HG03442 (cell line): ENCODE results near the gene MTTP.
"Not testable (repeated sequence)": the region's sequence is repeated elsewhere in the genome, so short reads cannot be mapped to it uniquely, and the experiment has no call there.

Experiments
- ATAC-seq: cut with Tn5 transposase; IDR thresholded peaks from one replicate; pipeline ENCODE4 v1.9.1; 2021; ENCODE audit warnings: mild to moderate bottlenecking, moderate library complexity; ENCODE audit not compliant: unreplicated experiment

Gene MTTP

DNA sequence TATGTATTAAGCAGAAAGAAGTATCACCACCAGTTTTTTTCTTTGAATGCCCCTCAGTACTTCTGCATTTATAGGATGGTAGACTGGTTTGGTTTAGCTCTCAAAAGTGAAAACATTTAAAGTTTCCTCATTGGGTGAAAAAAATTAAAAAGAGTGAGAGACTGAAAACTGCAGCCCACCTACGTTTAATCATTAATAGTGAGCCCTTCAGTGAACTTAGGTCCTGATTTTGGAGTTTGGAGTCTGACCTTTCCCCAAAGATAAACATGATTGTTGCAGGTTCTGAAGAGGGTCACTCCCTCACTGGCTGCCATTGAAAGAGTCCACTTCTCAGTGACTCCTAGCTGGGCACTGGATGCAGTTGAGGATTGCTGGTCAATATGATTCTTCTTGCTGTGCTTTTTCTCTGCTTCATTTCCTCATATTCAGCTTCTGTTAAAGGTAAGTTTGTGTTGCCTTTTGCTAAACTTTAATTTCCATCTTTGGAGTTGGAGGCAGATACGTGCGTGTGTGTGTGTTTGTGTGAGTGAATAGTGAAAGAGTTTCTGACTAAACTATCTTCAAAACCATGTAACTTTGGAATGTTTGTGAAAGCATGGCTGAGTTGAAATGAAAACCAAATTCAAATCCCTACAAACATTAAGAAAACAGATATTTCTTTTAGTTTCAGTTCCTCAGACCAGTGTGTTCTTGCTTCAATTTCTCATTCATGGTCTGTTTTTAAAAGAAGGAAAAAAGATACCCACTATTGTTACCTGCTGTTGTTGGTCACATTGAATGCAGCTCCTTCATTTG is at the start of gene MTTP:
TSS of gene MTTP (plus strand) at position 295 of the 795 bp plus-strand sequence. CDS start at position 381, 86 bp downstream.
- peak; percentile 81 for ATAC-seq

DNA sequence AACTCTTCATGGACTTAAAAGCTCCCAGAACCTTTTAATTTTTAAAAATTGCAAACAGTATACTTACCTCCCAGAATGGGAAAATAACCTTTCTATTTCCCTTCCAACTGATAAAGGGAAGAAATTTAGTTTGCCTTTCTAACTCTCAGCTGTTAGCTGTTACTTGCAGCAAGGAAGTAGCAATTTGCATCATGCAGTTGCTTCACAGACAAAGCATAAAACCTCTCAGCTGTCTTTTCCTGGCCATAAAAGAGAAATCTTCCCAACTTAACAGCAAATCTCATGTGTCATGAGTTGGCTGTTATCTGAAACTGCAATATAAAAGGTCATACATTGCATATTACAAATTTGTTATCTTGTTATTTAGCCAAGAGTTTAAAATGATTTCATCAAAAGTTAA is 45.4 kb upstream of the MTTP start:
- no peak for ATAC-seq

DNA sequence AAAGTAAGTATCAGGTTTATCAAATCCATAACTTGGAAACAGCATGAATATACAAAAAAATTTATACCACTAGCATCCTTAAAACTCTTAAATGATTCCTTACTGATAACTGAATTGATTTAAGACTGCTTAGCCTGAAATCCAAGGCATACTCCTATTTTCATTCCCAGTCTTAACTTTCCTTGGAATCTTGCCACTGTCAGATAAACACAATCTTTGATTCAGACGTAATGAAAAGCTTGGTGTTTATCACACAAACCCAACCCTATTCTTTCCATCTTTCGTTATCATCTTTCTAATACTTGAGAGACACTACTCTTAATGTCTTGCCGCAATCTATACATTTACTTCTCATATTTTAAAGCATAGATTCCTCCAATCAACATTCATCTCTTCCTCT is 44.7 kb upstream of the MTTP start:
- no peak for ATAC-seq

DNA sequence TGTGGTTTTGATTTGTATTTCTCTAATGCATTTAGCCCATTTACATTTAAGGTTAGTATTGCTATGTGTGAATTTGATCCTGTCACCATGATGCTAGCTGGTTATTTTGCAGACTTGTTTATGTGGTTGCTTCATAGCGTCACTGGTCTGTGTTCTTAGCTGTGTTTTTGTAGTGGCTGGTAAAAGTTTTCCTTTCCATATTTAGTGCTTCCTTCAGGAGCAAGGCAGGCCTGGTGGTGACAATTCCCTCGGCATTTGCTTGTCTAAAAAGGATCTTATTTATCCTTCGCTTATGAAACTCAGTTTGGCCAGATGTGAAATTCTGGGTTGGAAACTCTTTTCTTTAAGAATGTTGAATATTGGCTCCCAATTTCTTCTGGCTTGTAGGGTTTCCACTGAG is 39.9 kb upstream of the MTTP start:
- not testable (repeated sequence) for ATAC-seq

DNA sequence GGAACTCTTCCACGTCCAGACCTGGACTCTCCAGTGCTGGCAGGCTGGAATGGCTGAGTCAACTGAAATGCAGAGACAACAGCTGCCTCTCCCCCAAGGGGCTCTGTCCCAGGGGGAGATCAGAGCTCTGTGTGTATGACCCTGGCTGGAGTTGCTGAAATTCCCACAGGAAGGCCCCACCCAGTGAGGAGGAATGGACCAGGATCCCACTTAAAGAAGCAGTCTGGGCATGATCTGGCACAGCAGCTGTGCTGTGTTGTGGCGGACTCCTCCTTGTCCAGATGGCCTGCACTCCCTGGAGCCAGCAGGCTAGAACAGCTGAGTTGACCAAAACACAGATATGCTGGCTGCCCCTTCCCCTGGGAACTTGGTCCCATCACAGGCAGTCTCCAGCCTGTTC is 38.4 kb upstream of the MTTP start:
- no peak for ATAC-seq

DNA sequence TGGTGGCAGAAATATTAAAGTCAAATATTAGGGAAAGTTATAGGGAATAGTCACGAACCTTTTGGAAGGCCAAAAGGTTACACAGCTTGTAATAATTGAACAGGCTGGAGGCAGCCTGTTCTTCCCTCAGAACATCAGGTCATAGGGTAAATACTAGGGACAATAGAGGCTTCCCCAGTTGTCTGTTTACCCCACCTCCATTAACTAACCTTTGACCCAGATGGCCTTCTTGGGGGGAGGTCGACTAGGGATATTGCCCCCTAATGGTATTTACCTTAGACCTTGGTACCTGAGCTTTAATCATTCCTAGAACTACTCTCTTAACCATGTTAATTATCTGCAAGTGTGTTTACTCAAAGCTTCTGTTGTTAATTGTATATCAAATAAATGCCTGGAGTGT is 37.8 kb upstream of the MTTP start:
- ATAC-seq: no peak

DNA sequence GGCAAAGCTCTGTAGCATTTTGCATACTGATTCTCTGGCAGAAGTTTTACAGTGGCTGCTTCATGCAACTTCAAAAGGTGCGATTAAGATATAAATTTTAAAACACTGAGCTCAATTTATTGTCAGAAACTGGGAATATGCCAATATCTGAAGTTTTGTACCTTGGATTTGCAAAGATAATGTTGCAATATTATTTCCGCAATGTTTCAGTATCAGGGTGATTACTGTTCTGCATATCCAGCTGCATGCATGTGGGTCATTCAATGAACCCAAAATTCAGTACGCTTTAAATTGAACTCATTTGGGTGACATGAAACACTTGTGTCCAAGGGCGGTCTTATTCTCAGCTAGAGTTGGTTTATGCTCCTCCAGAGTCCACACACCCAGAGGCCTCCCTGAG is 37.0 kb upstream of the MTTP start:
- ATAC-seq: no peak

DNA sequence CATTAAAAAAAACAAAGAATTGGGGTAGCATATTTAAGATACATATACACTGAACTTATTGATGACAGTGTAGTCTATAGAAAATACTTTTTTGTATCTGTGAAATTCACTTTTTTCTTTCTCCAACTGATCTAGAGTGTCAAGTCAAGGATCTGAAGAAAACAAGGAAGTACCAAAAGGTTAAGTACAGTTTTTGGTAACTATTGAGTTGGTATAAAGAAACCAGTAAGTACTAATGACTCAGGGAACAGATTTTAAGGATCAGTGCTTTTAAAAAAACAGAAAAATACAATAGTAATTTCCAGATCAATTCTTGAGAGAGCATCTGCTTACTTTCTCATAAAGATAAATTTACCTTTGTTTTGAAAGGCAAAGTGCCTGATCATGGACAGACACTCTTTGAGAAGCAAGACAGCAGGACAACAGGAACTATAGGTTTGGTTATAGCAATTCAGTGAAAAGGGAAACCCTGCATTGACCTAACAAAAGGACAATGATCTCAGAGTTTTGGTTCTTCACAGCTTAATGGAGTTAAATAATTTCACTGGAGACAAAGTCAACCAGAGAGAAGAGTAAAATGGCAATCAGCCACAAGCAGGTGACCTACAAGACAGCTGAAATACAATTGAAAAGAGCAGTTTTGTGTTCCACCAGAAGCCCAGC is 34.2 kb upstream of the MTTP start:
- ATAC-seq: no peak

DNA sequence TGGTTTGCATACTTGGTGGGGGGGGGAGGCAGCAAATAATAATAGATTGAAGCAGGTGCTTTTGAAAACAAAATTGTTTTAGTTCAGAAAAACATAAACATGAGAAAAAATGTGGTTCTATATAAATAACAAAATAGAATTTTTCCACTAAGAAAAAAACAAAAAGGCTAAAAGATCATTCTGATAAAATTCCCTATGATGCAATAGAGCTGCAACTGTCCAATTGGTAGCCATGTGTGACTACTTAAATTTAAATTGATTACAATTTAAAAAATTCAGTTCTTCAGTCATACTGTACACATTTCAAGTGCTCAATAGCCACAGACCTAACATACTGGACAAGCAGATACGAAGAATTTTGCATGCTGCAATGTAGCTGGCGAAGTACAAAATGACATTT is 21.8 kb upstream of the MTTP start:
- ATAC-seq: no peak

DNA sequence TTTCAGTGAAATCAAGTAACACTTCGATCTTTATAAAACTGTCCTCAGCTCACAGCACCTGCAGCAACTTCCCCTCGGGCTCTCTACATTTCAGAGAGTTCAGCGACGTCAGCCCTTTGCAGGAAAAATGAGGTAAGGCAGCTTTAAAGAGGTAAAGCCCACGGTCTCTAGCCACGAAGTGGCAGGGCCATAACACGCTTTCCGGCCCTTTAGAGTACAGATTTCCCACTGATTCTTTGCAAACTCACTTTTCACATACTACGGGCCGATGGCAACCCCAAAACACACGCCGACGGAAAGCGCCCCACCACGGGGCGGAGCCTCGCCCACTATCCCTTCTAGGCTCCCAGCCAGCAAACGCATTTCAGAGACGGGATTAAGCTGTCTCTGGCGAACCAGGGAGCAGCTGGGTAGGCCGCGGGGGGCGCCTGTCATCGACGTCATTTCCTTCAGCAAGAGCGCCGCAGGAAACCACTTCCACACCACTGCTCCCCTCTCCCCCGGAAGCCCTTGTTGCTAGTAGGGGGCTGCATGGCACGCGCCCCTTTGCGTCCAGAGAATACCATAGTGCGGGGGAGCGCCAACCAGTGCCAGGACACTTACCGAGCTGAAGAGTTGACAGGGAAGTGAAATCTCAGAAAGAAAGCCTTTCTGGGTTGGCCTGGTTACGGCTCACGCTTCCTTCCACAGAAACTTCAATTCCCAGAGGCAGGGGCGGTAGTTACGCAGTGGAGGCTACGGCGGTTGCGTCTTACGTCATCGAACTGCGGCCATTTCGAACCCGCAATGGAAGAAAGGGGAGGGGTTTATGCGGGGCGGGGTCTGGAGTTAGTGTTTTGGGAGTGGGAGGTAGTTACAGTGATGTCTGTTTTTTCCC is 11.1 kb upstream of the MTTP start, which contains the start of gene TRMT10A:
TSS of gene TRMT10A (minus strand) at position 730 of the 877 bp plus-strand sequence. CDS start 4,701 bp downstream, outside the sequence.
- peak; percentile 94 for ATAC-seq

DNA sequence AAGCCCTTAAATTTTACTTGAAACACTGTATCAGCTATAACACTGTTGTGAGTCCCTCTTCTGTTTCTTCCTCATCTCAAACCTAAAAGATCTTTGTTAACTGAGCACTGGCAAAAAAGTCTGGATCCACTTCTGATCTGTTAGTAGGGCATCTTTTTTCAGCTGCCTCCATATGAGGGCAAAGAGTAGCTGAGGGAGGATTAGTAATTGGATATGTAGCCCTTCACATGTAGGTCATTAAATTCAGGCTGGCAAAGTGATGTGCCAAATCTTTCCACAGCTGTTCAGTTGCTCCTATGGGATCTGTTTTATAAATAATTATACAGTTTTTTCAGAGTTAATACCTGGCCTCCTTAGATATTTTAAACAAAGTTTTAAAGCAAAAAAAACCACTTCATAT is 9.7 kb upstream of the MTTP start:
- ATAC-seq: no peak

DNA sequence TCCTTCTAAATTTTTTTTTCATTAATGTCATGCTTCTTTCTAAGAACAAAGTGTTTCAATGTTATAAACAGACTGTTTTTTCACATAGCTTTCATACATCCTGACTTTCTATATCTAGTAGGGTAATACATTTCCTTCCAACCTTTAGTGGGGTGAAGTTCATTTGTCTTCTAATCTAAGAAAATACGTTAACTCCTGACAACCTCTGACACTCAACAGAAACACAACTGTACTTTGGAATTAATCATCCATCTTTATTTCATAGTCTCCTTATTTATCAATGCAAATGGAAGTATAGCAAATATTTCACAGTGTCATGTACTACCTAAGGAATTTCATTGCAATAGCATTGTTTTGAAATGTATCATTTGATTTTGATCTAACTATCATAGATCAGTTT is 2.7 kb upstream of the MTTP start:
- ATAC-seq: no peak

DNA sequence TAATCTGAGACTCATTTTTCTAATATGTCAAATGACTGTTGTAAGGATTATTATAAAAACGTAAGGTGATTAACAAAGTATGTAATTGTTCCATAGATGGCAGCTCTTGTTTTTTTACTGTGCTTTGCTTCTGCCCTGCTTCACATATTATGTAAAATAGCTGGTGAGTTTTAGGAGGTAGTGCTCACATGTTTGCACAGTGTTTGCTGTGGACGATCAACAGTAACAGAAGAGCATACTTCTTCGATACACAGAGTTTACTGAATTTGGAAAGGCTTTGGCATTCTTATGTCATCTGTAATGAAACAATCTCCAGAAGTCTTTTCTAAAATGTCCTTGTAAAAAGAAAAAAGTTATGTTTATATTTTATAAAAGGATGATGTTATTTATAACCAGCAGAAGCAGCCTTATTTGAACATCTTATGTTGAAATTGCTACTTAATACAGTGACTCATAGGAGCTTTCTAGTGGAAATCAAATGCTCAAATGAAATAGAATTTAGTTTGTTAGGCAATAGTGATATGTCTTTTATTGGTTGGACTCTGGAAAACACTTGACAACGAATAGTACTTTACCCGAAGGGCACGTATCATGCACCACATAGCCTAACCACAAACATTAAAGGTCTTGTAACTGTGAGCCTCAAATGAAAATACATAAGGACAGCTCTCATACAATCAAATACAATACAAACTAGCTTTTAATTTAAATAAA is 1.9 kb upstream of the MTTP start:
- ATAC-seq: no peak

DNA sequence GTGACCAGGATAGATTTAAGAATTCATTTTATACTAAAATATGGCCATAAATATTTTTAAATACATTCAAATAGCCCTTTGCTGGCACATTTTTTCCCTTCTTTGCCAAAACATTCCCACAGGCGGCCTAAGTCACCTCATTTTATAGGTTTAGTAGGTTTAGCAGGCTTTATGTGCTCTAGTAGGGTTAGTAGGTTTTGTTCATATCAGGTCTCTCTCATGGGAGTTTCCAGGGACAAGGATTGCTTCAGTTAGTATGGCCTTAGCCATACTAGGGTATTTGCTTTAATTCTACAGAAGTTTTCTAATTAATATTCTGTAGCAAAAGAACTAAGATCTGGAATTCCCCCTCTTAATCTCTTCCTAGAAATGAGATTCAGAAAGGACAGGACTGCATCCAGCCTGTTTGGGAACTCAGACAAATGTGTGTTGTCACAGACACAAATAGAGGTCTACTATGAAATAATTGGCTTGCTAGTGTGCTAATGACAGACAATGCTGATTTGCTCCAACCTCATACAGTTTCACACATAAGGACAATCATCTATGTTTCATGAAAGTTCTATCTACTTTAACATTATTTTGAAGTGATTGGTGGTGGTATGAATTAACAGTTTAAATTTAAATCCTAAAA is 772 bp upstream of the MTTP start:
- ATAC-seq: no peak

DNA sequence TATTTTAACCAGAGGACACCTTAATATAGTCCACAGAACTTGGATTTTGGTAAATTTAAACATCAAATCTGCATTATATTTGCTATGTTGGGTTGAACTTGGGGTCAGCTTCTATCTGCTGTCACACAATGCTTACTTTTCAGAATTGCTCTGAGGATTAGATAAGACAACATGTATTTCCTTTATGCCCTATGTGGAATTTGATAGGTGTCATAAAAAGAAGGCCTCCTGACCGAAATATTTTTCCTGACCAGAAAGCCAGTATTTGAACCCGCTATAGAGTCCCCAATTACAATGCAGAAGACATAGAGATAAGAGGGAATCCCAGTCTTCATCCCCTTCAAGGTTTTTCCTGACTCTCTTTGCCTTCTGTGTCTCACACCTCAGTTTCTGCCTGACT is 4.1 kb downstream of the MTTP start:
- ATAC-seq: no peak

DNA sequence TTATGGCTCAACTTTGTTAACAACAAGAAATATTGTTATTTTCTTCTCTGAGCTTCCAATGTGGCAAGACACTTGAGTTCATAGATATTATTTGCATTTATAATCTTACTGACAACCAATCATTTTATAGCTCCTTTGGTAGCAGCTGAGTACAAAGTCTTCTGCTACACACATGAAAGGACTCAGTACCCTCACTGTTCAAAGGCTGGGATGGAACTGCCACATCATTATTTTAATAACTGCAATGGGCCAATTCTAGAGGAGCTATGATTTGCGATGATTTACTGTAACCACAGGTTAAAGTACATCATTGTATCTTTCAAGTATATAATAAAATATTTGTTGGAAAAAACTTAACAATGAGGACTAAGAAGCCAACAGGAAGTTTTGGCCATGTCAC is 10.9 kb downstream of the MTTP start:
- no peak for ATAC-seq

DNA sequence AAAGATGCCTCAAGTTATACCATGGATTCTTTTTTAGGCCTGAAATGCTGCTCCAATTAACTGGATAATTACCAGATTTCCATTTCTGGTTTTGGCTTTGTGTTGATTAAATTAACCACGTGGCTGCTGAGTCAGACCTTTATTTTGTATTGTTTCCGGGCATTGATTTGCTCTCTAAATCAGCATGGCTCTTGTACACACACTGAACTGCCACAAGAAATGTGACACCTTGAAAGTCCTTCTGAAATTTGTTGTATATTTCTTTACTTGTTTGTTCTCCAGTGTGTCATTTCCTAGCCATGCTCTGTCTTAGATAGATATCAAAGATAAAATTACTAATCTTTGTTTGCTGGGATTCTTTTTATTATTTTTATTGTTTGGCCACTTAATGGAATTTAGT is 11.7 kb downstream of the MTTP start:
- no peak for ATAC-seq

DNA sequence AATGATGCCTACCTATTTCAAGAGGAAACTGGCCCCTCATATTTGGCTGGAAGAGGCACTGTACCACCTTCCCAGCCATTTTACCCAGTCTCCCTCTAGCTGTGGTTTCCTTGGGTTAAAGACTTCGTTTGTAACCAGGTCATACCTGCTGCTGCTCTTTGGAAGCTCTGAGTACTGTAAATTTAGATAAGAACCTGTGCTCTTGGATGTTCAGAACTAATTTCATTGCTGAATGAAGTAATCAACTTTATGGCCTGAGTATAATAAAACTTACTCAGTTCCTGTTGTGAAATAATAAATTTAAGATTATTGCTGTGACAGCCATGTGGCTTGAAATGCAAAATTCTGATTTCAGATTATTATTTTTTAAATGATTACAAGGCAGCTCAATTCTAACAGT is 12.2 kb downstream of the MTTP start:
- no peak for ATAC-seq

DNA sequence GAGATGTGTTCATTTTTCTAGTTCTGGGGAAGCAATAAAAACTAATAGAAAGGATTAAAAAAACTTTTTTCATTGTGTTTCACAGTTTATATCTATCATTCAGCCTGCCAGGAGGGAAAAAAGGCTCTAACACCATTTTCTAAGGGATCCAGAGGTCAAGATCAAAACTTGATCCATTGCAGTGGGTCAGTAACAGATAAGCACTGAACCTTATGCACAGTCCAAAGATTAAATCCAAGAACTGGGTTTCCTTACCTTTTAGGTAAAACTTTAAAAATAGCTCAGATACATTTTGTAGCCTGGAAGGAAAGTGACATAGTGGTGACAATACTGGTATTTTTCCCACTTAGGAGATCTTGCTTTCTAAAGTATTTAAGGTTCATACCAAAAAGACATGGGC is 12.7 kb downstream of the MTTP start:
- ATAC-seq: no peak

DNA sequence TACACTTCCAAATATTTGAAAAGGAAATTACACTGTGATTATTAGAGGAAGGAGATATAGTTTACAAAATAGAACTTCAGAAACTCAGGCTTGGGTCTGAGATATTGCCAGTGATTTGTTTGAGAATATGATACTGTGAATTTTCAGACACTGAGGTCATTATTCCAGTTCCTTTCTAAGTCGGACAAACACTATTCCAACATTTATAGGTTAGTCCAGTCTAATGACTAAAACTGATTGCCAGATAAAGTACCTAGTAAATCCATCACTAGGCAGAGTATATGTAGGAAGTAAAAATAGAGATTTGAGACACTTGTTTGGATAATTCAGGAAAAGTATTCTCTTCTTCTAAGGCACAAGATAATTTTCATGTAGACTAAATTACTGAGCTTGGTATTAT is 13.2 kb downstream of the MTTP start:
- no peak for ATAC-seq
